Erythroblast (primary cell): Measurements from ENCODE around the gene FOXP1.
A peak's percentile ranks its signal among the peaks of the same experiment; 100 is the strongest.

ENCODE experiments used
- DNase-seq, 2 experiments: peaks; one replicate each; lab custom pipeline; 2025; lab: John Stamatoyannopoulos, UW
- GATA1 ChIP-seq: IDR thresholded peaks from 2 replicates; pipeline ENCODE4 v1.6.1; 2011; ENCODE audit warnings: low read depth, mild to moderate bottlenecking, control low read depth, low read length, moderate library complexity
- POLR2A ChIP-seq: IDR thresholded peaks from 2 replicates; pipeline ENCODE4 v1.6.1; 2011; ENCODE audit warnings: mild to moderate bottlenecking, low read length

The FOXP1 gene

DNA sequence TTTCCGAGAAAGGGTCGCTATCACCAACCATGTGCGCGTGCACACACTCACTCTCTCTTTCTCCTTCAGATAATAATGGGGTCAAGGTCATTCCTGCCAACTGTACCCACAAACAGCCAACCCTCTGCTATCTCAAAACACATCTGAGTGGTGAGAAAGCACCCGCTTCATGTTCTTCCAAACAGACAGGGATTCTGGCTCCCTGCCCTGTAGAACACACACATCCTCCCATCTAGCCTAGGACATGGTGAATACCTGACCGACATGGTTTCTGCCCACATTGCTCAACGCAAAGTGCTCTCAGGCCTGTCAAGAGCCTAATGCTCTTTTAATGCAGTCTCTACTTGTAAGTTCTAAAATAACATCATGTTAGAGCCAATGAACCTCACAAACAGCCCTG is 302.2 kb downstream of the FOXP1 start:
- no peak for DNase-seq

DNA sequence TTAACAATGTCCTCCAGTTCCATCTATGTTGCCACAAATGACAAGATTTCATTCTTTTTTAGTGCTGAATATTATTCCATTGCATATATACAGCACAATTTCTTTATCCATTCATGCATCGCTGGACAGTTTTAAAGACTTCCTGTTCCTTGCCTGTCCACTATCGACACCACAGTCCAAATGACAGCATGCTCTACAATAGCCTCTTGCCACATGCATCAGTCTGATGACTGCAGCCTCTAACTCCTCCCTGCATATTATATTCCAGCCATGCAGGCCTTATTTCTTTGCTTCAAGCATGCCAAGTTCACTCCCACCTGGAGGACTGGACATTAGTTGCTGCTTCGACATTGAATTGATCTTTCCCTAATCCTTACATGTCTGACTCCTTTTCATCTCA is 306.2 kb downstream of the FOXP1 start:
- no peak for DNase-seq
- TF ChIP-seq GATA1 = no peak
- TF ChIP-seq POLR2A = no peak

More for the DNA sequence above, 302.2 kb downstream of the FOXP1 start:
- no peak for TF ChIP-seq POLR2A
- no peak for TF ChIP-seq GATA1

DNA sequence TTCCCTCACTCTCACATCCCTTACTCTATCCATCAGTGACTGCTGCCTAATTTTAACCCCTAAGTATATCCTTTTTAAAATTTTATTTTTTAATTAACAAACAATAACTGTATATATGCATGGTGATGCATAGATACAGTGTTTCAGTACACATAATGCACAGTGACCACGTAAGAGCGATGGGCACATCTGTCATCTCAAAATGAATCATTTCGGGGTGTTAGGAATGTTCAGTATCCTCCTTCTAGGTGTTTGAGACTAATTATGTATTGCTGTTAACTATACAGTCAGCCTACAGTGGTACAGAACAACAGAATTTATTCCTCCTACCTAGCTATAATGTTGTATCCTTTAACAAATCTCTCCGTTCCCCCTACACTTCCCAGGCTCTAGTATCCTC is 307.0 kb downstream of the FOXP1 start:
- no peak for DNase-seq
- TF ChIP-seq POLR2A (no peak), GATA1 (no peak)

DNA sequence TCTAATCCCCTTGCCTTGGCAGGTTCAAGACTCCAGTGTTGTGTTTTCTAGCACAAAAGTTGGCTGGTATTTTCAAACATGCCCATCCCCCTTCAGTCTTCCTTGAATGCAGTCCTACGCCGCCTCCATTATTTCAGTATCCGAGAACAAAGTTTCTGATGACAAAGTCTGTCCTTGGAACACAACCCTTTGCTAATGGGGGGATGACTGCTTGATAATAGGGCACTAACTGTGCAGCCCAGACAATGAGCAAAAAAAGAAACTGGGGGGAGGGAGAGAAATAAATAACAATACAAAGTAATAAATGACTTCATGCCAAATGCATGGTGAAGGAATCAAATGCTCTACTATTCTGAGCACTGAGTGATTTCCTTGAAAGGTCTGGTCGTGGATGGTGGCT is 310.1 kb downstream of the FOXP1 start:
- no peak for DNase-seq
- TF ChIP-seq GATA1 (no peak), POLR2A (no peak)

- no peak for TF ChIP-seq POLR2A
- DNase-seq = no peak
Observed at GRCh38 chr3:71271596-71271995, 311.9 kb downstream of the FOXP1 start.

DNA sequence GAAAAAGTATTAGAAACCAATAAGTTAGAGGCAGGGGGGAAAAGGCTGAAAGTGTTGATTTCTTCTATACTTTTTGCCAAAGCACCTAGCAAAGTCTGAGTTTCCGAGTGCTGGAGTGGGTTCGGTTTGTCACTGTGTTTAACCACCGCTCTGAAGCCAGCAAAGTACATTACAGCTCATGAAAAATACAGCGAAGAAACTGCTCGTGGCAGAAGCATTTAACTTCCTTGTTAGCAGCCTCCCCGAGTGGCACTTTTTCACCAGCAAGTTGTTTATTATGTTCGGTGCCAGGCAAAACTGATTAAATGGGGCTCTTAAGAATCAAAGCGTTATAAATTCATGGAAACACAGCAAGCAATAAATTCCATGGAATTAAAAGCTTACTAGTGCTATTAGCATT is 313.6 kb downstream of the FOXP1 start:
- TF ChIP-seq POLR2A (no peak), GATA1 (no peak)
- no peak for DNase-seq

DNA sequence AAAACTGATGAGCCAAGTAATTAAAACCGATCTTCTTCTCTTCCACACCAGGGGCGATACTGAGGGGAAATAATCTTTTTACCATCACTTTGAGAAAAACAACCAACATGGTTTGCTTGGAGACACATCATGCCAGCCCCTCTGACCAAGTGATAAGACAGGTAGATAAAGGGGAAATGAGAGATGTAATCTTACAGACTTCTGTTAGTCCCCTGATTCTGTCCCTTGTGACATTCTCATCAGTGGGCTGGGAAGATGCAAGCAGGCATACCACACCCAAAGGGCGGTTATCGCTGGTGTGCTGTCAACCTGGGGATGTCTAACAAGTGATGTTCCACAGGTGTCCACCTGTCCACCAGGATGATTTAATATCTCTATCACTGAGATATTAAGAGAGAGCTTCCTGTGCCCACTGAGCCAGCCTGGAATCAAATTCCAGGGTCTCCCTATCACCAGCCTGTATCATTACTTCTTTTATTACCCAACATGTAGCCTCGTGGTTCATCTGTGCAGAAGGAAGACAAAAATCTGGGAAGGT is 315.0 kb downstream of the FOXP1 start:
- DNase-seq = no peak
- no peak for TF ChIP-seq POLR2A
- TF ChIP-seq GATA1 = no peak

- TF ChIP-seq POLR2A (no peak), GATA1 (no peak)
- no peak for DNase-seq
Observed at GRCh38 chr3:71266875-71267274, 316.7 kb downstream of the FOXP1 start.

GRCh38 chr3:71265365-71265915 is 318.1 kb downstream of the FOXP1 start:
- peak; percentile 8 to 27 for DNase-seq

DNA sequence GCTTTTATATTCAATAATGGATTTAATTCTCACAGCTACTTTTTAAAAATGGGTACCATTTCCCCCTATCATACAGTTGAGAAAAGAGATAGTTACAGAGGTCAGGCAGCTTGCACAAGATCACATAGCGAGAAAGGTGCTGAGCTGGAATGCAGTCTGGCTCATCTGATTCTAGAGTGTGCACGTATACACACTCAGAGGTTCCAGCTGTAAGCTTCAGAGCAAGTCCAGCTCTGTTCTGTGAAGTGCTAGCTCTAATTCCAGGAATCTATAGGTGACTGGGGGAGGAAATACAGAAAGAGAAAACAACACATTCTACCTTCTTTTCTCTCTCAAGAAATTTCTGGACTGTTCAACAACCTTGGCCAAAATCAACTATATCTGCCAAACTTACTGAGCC is 318.7 kb downstream of the FOXP1 start:
- TF ChIP-seq POLR2A (no peak), GATA1 (no peak)
- no peak for DNase-seq

More at GRCh38 chr3:71265365-71265915, 318.1 kb downstream of the FOXP1 start:
- TF ChIP-seq POLR2A (no peak), GATA1 (no peak)

- TF ChIP-seq POLR2A (no peak), GATA1 (no peak)
- DNase-seq = no peak
Observed at GRCh38 chr3:71262364-71263265, 320.9 kb downstream of the FOXP1 start.

DNA sequence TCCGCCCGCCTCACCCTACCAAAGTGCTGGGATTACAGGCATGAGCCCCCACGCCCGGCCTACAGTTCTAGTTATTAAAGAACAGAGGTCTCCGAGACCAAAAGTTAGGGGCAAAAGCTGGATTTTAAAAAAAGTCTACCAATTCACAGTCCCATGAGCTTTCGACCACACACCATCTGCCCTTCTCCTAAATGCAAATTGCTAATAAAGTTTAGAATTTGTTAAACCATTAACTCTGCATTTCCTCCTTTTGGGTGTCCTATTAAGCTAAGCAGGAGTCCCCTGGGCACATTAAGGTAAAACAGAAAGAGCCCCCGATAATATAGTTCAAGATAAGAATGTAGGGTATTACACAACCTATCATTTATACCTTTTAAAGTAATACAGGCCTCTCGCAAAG is 322.7 kb downstream of the FOXP1 start:
- no peak for DNase-seq
- no peak for TF ChIP-seq GATA1
- no peak for TF ChIP-seq POLR2A

- DNase-seq = no peak
- TF ChIP-seq POLR2A (no peak), GATA1 (no peak)
Observed at GRCh38 chr3:71258526-71258925, 325.0 kb downstream of the FOXP1 start.

- TF ChIP-seq POLR2A (no peak), GATA1 (no peak)
- no peak for DNase-seq
Observed at GRCh38 chr3:71258116-71258515, 325.4 kb downstream of the FOXP1 start.
